Measurements from ENCODE around the gene EHBP1L1.

DNA sequence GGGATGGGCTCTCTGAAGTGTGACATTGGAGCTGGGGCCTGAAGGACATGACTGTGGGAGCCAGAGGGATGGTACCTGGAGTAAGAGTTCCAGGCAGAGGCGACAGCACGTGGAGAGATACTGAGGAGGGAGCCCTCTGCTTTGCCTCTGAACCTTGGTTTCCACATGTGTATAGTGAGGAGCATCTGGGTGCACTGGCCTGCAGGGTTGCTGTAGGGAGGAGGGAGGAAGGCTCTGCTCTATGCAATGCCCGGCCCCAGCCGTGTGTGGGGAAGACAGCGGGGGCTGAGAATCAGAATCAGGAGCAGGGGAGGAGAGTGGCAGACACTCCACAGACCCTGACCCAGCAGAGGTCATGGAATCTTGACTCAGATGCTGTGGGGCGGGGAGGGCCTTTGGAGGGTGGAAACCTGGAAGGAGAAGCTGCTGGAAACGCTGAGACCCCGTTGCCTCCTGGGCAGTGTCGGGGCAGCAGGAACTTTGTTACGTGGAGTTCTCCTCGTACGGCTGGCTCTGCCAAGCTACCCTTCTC, 47.0 kb upstream of the EHBP1L1 start:
- TF ChIP-seq CTCF (IDR thresholded peaks at IDR 0.05) (no peak), EP300 (IDR thresholded peaks at IDR 0.05) (no peak), POLR2A (IDR thresholded peaks at IDR 0.05) (no peak), POLR2AphosphoS5 (IDR thresholded peaks at IDR 0.05) (no peak)
